H1 (cell line): ENCODE results near the gene GPR15. TPM values are rescaled to one million over a fixed set of nuclear protein-coding genes. Genes with fewer than 3 reads are reported as not detected.

Source experiments
- CTCF ChIA-PET: fragments of 300-600 bp; sonication (Branson Sonifier 250); formaldehyde crosslinking; loops from one replicate; lab custom pipeline; 2021; ENCODE audit not compliant: partially characterized antibody; lab: Charles Lee
- POLR2A ChIA-PET: fragments of 300-600 bp; sonication (Branson Sonifier 250); formaldehyde crosslinking; loops from one replicate; lab custom pipeline; 2021; ENCODE audit warnings: inconsistent platforms; ENCODE audit not compliant: partially characterized antibody; lab: Charles Lee
- DNase-seq, 2 experiments: peaks; one replicate each; pipeline versions ENCODE4 v3.0.0 to v3.0.0-alpha.2; 2010 to 2022; ENCODE audit warnings: low spot score in 2 of 2, low read depth in 1 of 2, mixed read lengths in 1 of 2
- FAIRE-seq: peaks from 2 replicates; lab custom pipeline; 2011; peaks lifted over from hg19 to GRCh38; lab: Jason Lieb, UNC
- H2AFZ ChIP-seq: 2 replicates; pipeline ENCODE4 v1.8.1; 2012; ENCODE audit warnings: low read length, inconsistent platforms
- H2AK5ac ChIP-seq: 2 replicates; pipeline ENCODE4 v1.6.1; 2013; ENCODE audit warnings: low read depth, low read length
- H2BK120ac ChIP-seq: replicated peaks from 2 replicates; pipeline ENCODE3; 2013; ENCODE audit warnings: low read depth, low read length, inconsistent platforms
- H2BK12ac ChIP-seq: 2 replicates; pipeline ENCODE4 v1.6.1; 2013; ENCODE audit warnings: low read depth, low read length
- H2BK15ac ChIP-seq: 2 replicates; pipeline ENCODE4 v1.6.1; 2013; ENCODE audit warnings: low read length
- H2BK20ac ChIP-seq: 2 replicates; pipeline ENCODE4 v1.6.1; 2013; ENCODE audit warnings: low read length
- H2BK5ac ChIP-seq: 2 replicates; pipeline ENCODE4 v1.6.1; 2013; ENCODE audit warnings: low read depth, low read length
- H3K14ac ChIP-seq: 2 replicates; pipeline ENCODE4 v1.6.1; 2013; ENCODE audit warnings: inconsistent platforms; ENCODE audit not compliant: insufficient read length
- H3K18ac ChIP-seq: 2 replicates; pipeline ENCODE4 v1.6.1; 2013; ENCODE audit warnings: low read length; ENCODE audit errors: extremely low read depth
- H3K23ac ChIP-seq: 2 replicates; pipeline ENCODE4 v1.6.1; 2013; ENCODE audit warnings: inconsistent platforms; ENCODE audit not compliant: insufficient read length
- H3K23me2 ChIP-seq: 2 replicates; pipeline ENCODE4 v1.6.1; 2013; ENCODE audit warnings: low read depth, low read length
- H3K27ac ChIP-seq: 2 replicates; pipeline ENCODE4 v1.6.1; 2011; ENCODE audit warnings: low read depth, low read length, inconsistent platforms
- H3K27me3 ChIP-seq, 4 experiments: replicated peaks in 1 of 4; 1 replicate in 1 of 4; 2 replicates in 3 of 4; pipeline versions ENCODE4 v1.6.1 to v1.8.1; 2011 to 2013; ENCODE audit warnings: low read length in 3 of 4, mild to moderate bottlenecking in 3 of 4, inconsistent platforms in 2 of 4, mixed read lengths in 2 of 4, moderate library complexity in 1 of 4; ENCODE audit not compliant: control insufficient read depth in 3 of 4, insufficient read depth in 3 of 4; ENCODE audit errors: extremely low read depth in 1 of 4
- H3K36me3 ChIP-seq, 4 experiments: 2 replicates each; pipeline versions ENCODE4 v1.6.1 to v1.8.1; 2011 to 2013; ENCODE audit warnings: mild to moderate bottlenecking in 4 of 4, low read length in 3 of 4, moderate library complexity in 2 of 4, control low read depth in 1 of 4, inconsistent platforms in 1 of 4; ENCODE audit not compliant: insufficient read depth in 4 of 4, control insufficient read depth in 2 of 4
- H3K4ac ChIP-seq: replicated peaks from 2 replicates; pipeline ENCODE3; 2013; ENCODE audit warnings: low read length, low read depth, mixed read lengths, inconsistent platforms; ENCODE audit not compliant: insufficient read length
- H3K4me1 ChIP-seq, 4 experiments: replicated peaks in 1 of 4; 1 replicate in 1 of 4; 2 replicates in 3 of 4; pipeline versions ENCODE4 v1.6.1 to v1.8.1; 2011 to 2013; ENCODE audit warnings: low read length in 3 of 4, inconsistent platforms in 2 of 4, mixed read lengths in 1 of 4; ENCODE audit not compliant: insufficient read depth in 4 of 4, control insufficient read depth in 3 of 4
- H3K4me2 ChIP-seq, 2 experiments: 2 replicates each; pipeline versions ENCODE4 v1.6.1 to v1.8.1; 2011 to 2013; ENCODE audit warnings: low read depth in 2 of 2, low read length in 2 of 2, control low read depth in 1 of 2, inconsistent platforms in 1 of 2, mild to moderate bottlenecking in 1 of 2; ENCODE audit not compliant: insufficient read depth in 1 of 2
- H3K4me3 ChIP-seq, 4 experiments: fragments of 200-600, 300-600 bp in 1 of 4; sonication (generic), shearing (Covaris generic), sonication (Bioruptor Twin) in 1 of 4; 2 replicates each; pipeline versions ENCODE4 v1.5.1 to v1.8.1; 2011 to 2016; ENCODE audit warnings: low read length in 4 of 4, low read depth in 3 of 4, control low read depth in 2 of 4, inconsistent platforms in 2 of 4, mild to moderate bottlenecking in 2 of 4, mixed read lengths in 1 of 4, moderate library complexity in 1 of 4; ENCODE audit not compliant: insufficient read depth in 2 of 4; ENCODE audit errors: extremely low read depth in 1 of 4
- H3K56ac ChIP-seq: replicated peaks from 2 replicates; pipeline ENCODE3; 2013; ENCODE audit warnings: low read depth, mild to moderate bottlenecking, mixed read lengths, low read length, inconsistent platforms; ENCODE audit not compliant: insufficient read length
- H3K79me1 ChIP-seq: 2 replicates; pipeline ENCODE4 v1.6.1; 2013; ENCODE audit warnings: low read depth, low read length, control low read depth
- H3K79me2 ChIP-seq, 2 experiments: 2 replicates each; pipeline versions ENCODE4 v1.6.1 to v1.8.1; 2012 to 2013; ENCODE audit warnings: low read length in 2 of 2, mild to moderate bottlenecking in 2 of 2, inconsistent platforms in 1 of 2; ENCODE audit not compliant: insufficient read depth in 2 of 2, control insufficient read depth in 1 of 2
- H3K9ac ChIP-seq, 4 experiments: replicated peaks in 1 of 4; 1 replicate in 1 of 4; 2 replicates in 3 of 4; pipeline versions ENCODE4 v1.6.1 to v1.8.1; 2011 to 2013; ENCODE audit warnings: low read depth in 3 of 4, low read length in 3 of 4, control low read depth in 2 of 4, mild to moderate bottlenecking in 2 of 4, moderate library complexity in 2 of 4, inconsistent platforms in 1 of 4; ENCODE audit errors: extremely low read depth in 1 of 4
- H3K9me3 ChIP-seq, 2 experiments: 2 replicates each; pipeline versions ENCODE4 v1.6.1 to v1.8.1; 2012 to 2013; ENCODE audit warnings: mild to moderate bottlenecking in 2 of 2, moderate library complexity in 2 of 2, control low read depth in 1 of 2, inconsistent platforms in 1 of 2, low read depth in 1 of 2, low read length in 1 of 2, mixed read lengths in 1 of 2; ENCODE audit not compliant: insufficient read depth in 2 of 2
- H4K20me1 ChIP-seq, 2 experiments: replicated peaks in 1 of 2; 2 replicates each; pipeline versions ENCODE3 to v1.8.1; 2011 to 2013; ENCODE audit warnings: inconsistent platforms in 2 of 2, low read length in 2 of 2, mild to moderate bottlenecking in 1 of 2; ENCODE audit not compliant: insufficient read depth in 2 of 2, control insufficient read depth in 1 of 2
- H4K5ac ChIP-seq: 2 replicates; pipeline ENCODE4 v1.6.1; 2013; ENCODE audit warnings: low read length, low read depth, mixed read lengths, inconsistent platforms; ENCODE audit not compliant: insufficient read length
- H4K8ac ChIP-seq: 2 replicates; pipeline ENCODE4 v1.8.0; 2013; ENCODE audit warnings: mild to moderate bottlenecking, moderate library complexity, low read length, inconsistent platforms; ENCODE audit not compliant: insufficient read depth; ENCODE audit errors: extremely low read depth
- H4K91ac ChIP-seq: replicated peaks from 2 replicates; pipeline ENCODE3; 2013; ENCODE audit warnings: low read length, mixed read lengths, inconsistent platforms; ENCODE audit not compliant: insufficient read length
- CREB1 ChIP-seq: IDR thresholded peaks from 2 replicates; pipeline ENCODE4 v1.6.1; 2012; ENCODE audit warnings: inconsistent platforms
- E2F6 ChIP-seq: IDR thresholded peaks from 2 replicates; pipeline ENCODE4 v1.6.1; 2012; ENCODE audit warnings: inconsistent platforms
- EGR1 ChIP-seq: IDR thresholded peaks from 2 replicates; pipeline ENCODE4 v1.6.1; 2011; ENCODE audit warnings: low read depth, low read length, borderline replicate concordance
- EP300 ChIP-seq, 2 experiments: IDR thresholded peaks; 1 replicate in 1 of 2; 2 replicates in 1 of 2; pipeline ENCODE4 v1.6.1; 2011 to 2012; ENCODE audit warnings: low read depth in 2 of 2, low read length in 2 of 2, mild to moderate bottlenecking in 2 of 2, borderline replicate concordance in 1 of 2, inconsistent platforms in 1 of 2, moderate library complexity in 1 of 2
- JUN ChIP-seq: IDR thresholded peaks from 2 replicates; pipeline ENCODE4 v1.6.1; 2011; ENCODE audit warnings: low read depth, mild to moderate bottlenecking, improper control_type of control experiment, low read length
- SIRT6 ChIP-seq: IDR thresholded peaks from one replicate; pipeline ENCODE4 v1.7.1; 2012; ENCODE audit warnings: low read length, inconsistent platforms
- SP1 ChIP-seq: IDR thresholded peaks from 2 replicates; pipeline ENCODE4 v1.6.1; 2011; ENCODE audit warnings: low read depth, low read length
- SP2 ChIP-seq: IDR thresholded peaks from 2 replicates; pipeline ENCODE4 v1.6.1; 2012; ENCODE audit warnings: mild to moderate bottlenecking, low read length, inconsistent platforms
- WGBS, 2 experiments: shearing (Covaris generic) in 1 of 2; methylation state at CpG; one replicate each; pipeline versions ENCODE4 v1.1.6 to v1.1.7; 2013 to 2015; ENCODE audit warnings: low lambda C conversion rate in 2 of 2, mixed read lengths in 2 of 2, inconsistent platforms in 1 of 2, low coverage in 1 of 2, missing lambda C conversion rate in 1 of 2; ENCODE audit not compliant: insufficient replicate concordance in 2 of 2, insufficient coverage in 1 of 2, insufficient read length in 1 of 2; ENCODE audit errors: extremely low coverage in 1 of 2, missing lambda C conversion rate in 1 of 2; 5-methylcytosine and 5-hydroxymethylcytosine counted together
- polyA plus RNA-seq, 7 experiments: library from polyadenylated mRNA; depleted of rRNA in 3 of 7; stranded (reverse) in 5 of 7; unstranded in 2 of 7; fragments of >200 nt in 5 of 7; fragments of 200-250 nt in 2 of 7; gene quantifications; 1 replicate in 5 of 7; 2 replicates in 1 of 7; 4 replicates in 1 of 7; pipeline versions ENCODE4 v1.2.1 to v1.2.3, GENCODE V29; 2011 to 2013; ENCODE audit warnings: missing spikeins in 2 of 7, mixed read lengths in 2 of 7
- total RNA-seq: library from RNA; stranded (reverse); fragmentation: NEBNext Ultra II Directional; extraction: Animal tissue kit (Norgen Biotek cat#: 25700); gene quantifications from 2 replicates; pipeline ENCODE4 v1.2.1, GENCODE V29; 2021

The GPR15 gene
- total and polyA plus RNA-seq, 2 of the 8 experiments (the other 6 are each of a cell fraction or from before 2014, with no cell fraction given), result not detected

DNA sequence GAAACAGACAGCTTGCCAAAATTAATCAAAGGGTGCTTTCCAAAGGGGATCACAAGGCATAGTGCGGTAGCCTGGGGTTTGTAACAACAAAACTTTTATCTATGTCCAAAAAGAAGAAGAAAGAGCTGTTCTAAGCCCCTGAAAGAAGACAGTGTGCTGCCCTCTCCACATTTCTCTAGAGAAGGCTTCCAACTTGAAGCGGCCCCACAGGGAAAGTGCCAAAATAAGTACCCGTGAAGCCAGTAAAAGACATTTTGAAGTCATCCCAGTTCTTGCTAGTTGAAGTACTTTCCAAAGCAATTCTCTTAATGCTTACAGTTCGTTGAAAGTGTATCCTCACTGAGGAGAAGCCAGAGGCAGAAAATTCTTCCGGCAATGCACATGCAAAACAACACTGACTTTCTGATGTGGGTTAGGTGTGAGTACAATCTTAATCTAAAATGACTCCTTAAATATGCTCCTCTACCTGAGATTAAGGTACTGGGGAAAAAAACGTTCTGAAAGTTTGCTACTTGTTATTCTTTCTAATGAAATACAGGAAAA, 21.3 kb downstream of the GPR15 start:
- Histone ChIP-seq H3K4me1 (no peaks in the 10 kb centered on the region), H3K4me3 (no peak overlapping the region), H3K18ac (no peak overlapping the region), H3K27ac (no peak overlapping the region), H2BK15ac (no peak overlapping the region), H3K79me2 (no peaks in the 10 kb centered on the region), H4K8ac (no peak overlapping the region), H3K27me3 (peaks cover 0 to 1% (median 0%) of the 10 kb centered on the region in 4 experiments; a peak in 1 of 7 replicates), H2AFZ (no peak overlapping the region), H4K5ac (no peak overlapping the region), H3K14ac (no peak overlapping the region), H4K91ac (no peak overlapping the region), H2AK5ac (no peak overlapping the region), H2BK120ac (no peak overlapping the region), H2BK20ac (no peak overlapping the region), H4K20me1 (no peaks in the 10 kb centered on the region), H3K56ac (no peak overlapping the region), H2BK5ac (no peak overlapping the region), H2BK12ac (no peak overlapping the region), H3K36me3 (no peaks in the 10 kb centered on the region), H3K23ac (no peak overlapping the region), H3K79me1 (no peaks in the 10 kb centered on the region), H3K9ac (no peak overlapping the region), H3K9me3 (no peaks in the 10 kb centered on the region), H3K23me2 (no peaks in the 10 kb centered on the region), H3K4me2 (no peak overlapping the region), H3K4ac (no peak overlapping the region)
- CTCF ChIA-PET, result no interaction called here
- WGBS, 2 experiments, result 90% methylated on average over 6 of the region's 6 CpGs; no CpG with 5 or more reads in 1 of the 2 experiments
- POLR2A ChIA-PET, result no interaction called here
- DNase-seq (no peak), FAIRE-seq (no peak)
- TF ChIP-seq SIRT6 (no peak), CREB1 (no peak), EP300 (IDR thresholded peaks at IDR 0.05; ENCODE audit: borderline replicate concordance in 1 of 2, low read depth in 2 of 2, low read length in 2 of 2) (no peak), JUN (no peak), SP2 (no peak), SP1 (no peak), E2F6 (no peak), EGR1 (no peak)
